ENCODE data around the gene ANKHD1. TPM values are rescaled to one million over a fixed set of nuclear protein-coding genes. Genes with fewer than 3 reads are reported as not detected.

The ANKHD1 gene
- total and polyA plus RNA-seq, 9 of the 15 experiments (the other 6 are each of a cell fraction or from before 2014, with no cell fraction given) = 38.9 to 138 (median 78.7) TPM

- no peak for TF ChIP-seq MEIS2 (IDR thresholded peaks at IDR 0.05; ENCODE audit: partially characterized antibody)
- no peak for TF ChIP-seq ATF7 (IDR thresholded peaks at IDR 0.05)
- no peak for TF ChIP-seq ZBTB12 (CRISPR knock-in tag; IDR thresholded peaks at IDR 0.05)
- TF ChIP-seq THAP12 (CRISPR knock-in tag; IDR thresholded peaks at IDR 0.05) = no peak
- TF ChIP-seq BMI1 (IDR thresholded peaks at IDR 0.05; ENCODE audit: low read length) = no peak
- no peak for TF ChIP-seq TAF7 (tag; IDR thresholded peaks at IDR 0.05)
- peak; percentile 4; the same call in 1 of the 2 replicates for TF ChIP-seq AFF4 (CRISPR knock-in tag; IDR thresholded peaks at IDR 0.05)
- TF ChIP-seq POLR2G (IDR thresholded peaks at IDR 0.05; ENCODE audit: low read depth, low read length) = no peak
- no peak for TF ChIP-seq PCBP1 (IDR thresholded peaks at IDR 0.05; ENCODE audit: low read depth, low read length, poor library complexity, severe bottlenecking)
- peak; percentile 81 for TF ChIP-seq ATF3 (IDR thresholded peaks at IDR 0.05)
- no peak for TF ChIP-seq ATF3 (CRISPR knock-in tag; conservative IDR thresholded peaks at IDR 0.05)
- TF ChIP-seq CREB3 (tag; conservative IDR thresholded peaks at IDR 0.05; ENCODE audit: low read depth) = no peak
- TF ChIP-seq PREB (CRISPR knock-in tag; IDR thresholded peaks at IDR 0.05) = no peak
- TF ChIP-seq NR1H2 (CRISPR knock-in tag; IDR thresholded peaks at IDR 0.05) = no peak; the same call in 1 of the 2 replicates
- no peak for TF ChIP-seq RAD21 (CRISPR knock-in tag; conservative IDR thresholded peaks at IDR 0.05 in 1 of 2, IDR thresholded peaks at IDR 0.05 in 1 of 2)
- TF ChIP-seq OTX1 (CRISPR knock-in tag; IDR thresholded peaks at IDR 0.05) = no peak
Observed at GRCh38 chr5:140399979-140400729, 1.5 kb upstream of the ANKHD1 start (continued).
